GM10248 (cell line): Measurements from ENCODE around the gene AIFM1.

Source experiments
- CTCF ChIA-PET: fragments of 300-600 bp; sonication (Branson Sonifier 250); formaldehyde crosslinking; extraction: SDS; loops from one replicate; lab custom pipeline; 2021; ENCODE audit warnings: antibody characterized with exemption; lab: Yijun Ruan, JAX
- POLR2A ChIA-PET: fragments of 350-650 bp; sonication (Branson Sonifier 250); formaldehyde crosslinking; extraction: SDS; loops from one replicate; lab custom pipeline; 2020; ENCODE audit warnings: antibody characterized with exemption; lab: Yijun Ruan, JAX
- DNase-seq: peaks from one replicate; pipeline ENCODE4 v3.0.0; 2012; ENCODE audit errors: extremely low spot score
- TF ChIP-seq, protein P1 (sequence below): IDR thresholded peaks from 2 replicates; pipeline ENCODE4 v1.5.1; 2012; ENCODE audit warnings: mild to moderate bottlenecking, low read depth; ENCODE audit errors: extremely low read depth, missing control alignments, control extremely low read depth

AIFM1 gene

DNA sequence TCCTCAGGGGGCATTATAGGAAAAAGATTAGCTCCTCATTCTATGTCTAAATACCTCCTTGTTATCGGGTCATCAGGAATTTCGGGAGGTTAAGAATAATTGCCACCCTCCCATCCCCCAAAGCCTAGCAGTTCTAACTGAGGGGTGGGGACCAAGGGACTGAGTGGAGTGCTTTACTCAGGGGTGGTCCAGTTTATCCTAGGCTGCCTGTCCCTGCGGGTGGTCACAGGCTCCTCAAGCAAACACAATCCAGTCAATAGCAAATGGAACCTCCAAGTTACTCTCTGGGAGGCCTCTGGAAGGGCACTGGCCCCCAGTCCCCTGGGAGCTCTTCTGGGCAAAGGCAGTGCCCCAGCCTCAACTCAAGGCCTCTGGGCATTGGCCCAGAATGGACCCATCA lies 62.0 kb downstream of the AIFM1 start:
- POLR2A ChIA-PET, result no interaction called here
- no peak for DNase-seq
- CTCF ChIA-PET, result interaction anchor here (0.9 to 1.9 kb wide), 2 partner anchors 18 to 178 kb away, joined by 3 to 5 read pairs; no protein-coding TSS in a partner anchor
- TF ChIP-seq, protein P1, sequence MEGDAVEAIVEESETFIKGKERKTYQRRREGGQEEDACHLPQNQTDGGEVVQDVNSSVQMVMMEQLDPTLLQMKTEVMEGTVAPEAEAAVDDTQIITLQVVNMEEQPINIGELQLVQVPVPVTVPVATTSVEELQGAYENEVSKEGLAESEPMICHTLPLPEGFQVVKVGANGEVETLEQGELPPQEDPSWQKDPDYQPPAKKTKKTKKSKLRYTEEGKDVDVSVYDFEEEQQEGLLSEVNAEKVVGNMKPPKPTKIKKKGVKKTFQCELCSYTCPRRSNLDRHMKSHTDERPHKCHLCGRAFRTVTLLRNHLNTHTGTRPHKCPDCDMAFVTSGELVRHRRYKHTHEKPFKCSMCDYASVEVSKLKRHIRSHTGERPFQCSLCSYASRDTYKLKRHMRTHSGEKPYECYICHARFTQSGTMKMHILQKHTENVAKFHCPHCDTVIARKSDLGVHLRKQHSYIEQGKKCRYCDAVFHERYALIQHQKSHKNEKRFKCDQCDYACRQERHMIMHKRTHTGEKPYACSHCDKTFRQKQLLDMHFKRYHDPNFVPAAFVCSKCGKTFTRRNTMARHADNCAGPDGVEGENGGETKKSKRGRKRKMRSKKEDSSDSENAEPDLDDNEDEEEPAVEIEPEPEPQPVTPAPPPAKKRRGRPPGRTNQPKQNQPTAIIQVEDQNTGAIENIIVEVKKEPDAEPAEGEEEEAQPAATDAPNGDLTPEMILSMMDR, result no peak

DNA sequence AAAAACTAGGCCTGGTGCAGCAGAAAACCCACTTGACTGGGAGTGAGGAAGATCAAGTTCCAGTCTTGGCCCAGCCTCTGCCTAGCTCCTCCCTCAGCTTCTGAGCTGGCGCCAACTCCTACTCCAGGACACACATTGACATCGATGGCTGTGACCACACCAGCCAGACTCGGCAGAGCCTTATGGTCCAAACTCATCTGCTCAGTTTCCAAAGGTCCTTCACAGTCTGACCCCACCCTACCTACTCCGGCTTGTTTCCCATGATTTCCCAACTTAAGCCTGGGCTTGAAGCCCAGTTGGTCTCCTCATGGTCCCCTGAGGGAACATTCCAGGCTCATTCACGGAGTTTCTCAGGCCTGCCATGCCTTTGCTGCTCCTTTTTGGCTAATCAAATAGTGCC lies 65.5 kb downstream of the AIFM1 start:
- CTCF ChIA-PET, result no interaction called here
- DNase-seq, result no peak
- POLR2A ChIA-PET, result interaction anchor here (0.6 kb wide), 1 partner anchor 107 kb away, joined by 3 read pairs; no protein-coding TSS in a partner anchor
- TF ChIP-seq, protein P1, result no peak

DNA sequence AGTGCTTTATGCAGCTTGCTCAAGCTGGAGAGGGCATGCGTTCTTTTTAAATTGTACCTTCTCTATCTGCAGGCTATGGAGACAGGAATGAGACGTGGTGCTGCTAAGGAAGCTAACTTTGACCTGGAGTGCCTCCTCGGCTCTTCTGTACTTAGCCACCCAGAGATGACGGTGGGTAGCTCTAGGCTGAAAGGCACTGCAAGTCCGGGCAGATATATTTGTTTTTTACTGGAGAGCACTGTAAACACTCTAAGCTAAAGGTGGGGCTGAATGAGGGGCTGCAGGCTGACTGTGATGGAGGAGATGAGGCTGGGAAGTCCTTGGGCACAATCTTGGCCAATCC lies 67.5 kb downstream of the AIFM1 start:
- ChIA-PET CTCF (interaction anchor here (0.7 to 1.4 kb wide), 3 partner anchors 9 to 37 kb away, joined by 3 to 5 read pairs (median 4); no protein-coding TSS in a partner anchor), POLR2A (no interaction called here)
- DNase-seq, result no peak
- TF ChIP-seq, protein P1, result no peak

DNA sequence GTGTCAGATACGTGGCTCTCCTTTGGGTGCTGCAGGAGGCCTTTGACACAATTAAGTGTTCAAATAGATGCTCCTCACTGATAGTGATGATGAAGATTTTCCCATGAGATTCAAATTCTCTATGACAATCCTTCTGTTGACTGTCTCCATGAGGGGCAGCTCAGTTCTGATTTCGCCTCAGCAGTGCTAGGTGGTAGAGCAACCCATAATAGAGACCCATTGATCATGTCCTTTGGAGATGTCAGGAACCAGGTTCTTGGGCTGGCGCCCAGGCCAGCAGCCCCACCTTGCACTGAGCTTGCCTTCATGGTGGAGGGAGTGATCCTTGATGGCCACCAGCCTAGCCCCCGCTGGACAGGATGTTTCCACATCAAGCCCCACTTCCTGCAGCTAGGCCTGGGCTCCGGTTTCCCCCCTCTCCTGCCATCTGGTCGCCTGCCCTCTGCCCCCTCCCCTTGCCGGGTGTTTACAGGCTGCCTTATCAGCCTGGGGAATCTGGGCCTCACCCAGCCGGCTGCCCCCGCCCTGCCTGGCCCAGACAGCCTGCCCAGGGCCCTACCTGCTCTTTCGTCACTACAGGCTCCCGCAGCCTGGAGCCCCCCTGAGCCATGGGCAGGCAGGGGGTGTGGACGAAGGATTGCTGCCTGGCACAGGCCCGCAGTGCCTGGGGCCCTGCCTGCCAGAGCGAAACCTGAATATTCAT lies 68.0 kb downstream of the AIFM1 start:
- TF ChIP-seq, protein P1, result no peak
- POLR2A ChIA-PET, result no interaction called here
- no peak for DNase-seq
- CTCF ChIA-PET, result interaction anchor here (0.7 to 1.4 kb wide), 3 partner anchors 9 to 37 kb away, joined by 3 to 5 read pairs (median 4); no protein-coding TSS in a partner anchor

DNA sequence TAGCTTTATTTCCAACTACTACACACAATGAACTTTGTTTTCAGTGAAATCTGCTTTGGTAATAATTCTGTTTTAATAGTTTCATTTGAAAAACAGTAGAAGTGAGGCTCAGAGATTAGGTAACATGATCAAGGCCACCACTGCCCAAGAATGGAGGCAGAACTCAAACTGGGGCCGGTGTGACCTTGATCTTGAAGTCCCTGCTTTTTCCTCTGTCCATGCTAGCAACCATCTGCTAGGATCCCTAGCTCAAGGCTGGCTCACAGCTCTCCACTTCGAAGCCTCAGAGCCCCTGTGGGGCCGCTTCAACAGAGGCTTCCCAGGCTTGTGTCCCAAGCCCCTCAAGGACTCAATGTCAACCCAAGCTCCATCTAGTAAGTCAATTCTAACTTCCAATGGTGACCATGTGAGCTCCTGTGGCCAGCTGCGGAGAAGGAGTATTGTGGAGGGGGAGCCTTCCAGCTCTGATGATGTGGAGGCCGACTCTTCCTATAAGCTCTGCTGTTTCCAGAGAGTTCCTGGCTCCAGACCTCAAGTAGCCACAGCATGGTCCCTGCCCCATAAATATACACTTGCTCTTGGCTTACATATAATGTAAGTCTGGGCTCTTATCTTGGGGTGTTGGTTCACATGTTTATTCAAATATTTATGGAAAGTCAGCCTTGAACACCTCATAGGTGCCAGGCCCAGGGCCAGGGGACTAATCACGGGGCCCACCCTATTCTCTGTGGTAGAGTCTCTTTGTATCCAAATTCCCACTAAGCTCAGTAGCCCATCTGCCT lies 70.2 kb downstream of the AIFM1 start:
- POLR2A ChIA-PET, result no interaction called here
- TF ChIP-seq, protein P1, result no peak
- CTCF ChIA-PET, result interaction anchor here (0.9 to 1.4 kb wide), 5 partner anchors 8 to 15 kb away, joined by 3 to 4 read pairs (median 4); no protein-coding TSS in a partner anchor
- no peak for DNase-seq

DNA sequence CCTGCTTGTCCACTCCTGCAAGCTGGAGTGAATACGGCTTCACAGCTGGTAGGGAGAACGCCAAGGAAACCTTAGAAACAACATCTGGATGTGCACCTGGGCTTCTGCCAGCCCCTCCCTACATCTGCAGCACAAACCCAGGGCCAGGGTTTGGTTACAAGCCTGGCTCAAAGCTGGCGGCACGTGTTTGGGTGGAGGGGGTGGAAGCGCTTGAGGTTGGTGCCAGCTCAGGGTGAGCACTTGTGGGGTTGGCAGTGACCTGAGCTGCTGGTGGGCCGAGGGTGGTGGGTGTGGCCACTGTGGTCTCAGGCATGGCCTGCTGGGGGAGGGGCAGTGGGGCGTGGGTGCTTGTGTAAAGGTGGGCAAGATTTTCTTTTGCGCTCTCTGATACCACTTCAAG lies 70.9 kb downstream of the AIFM1 start:
- POLR2A ChIA-PET, result no interaction called here
- no peak for DNase-seq

More for the DNA sequence above, 70.9 kb downstream of the AIFM1 start:
- CTCF ChIA-PET, result interaction anchor here (1.0 to 1.4 kb wide), 4 partner anchors 10 to 25 kb away, joined by 3 to 4 read pairs (median 4); no protein-coding TSS in a partner anchor
- TF ChIP-seq, protein P1, result no peak
